CD4-positive, CD25-positive, alpha-beta regulatory T cell (primary cell): ENCODE measurements around the gene TCEAL9. TPM values are rescaled to one million over a fixed set of nuclear protein-coding genes. Genes with fewer than 3 reads are reported as not detected.

Experiments
- ATAC-seq, 2 donors: fragments of 150-1000 bp; cut with Tn5 transposase; one replicate each; pipeline ENCODE4 v1.10.0; 2021; ENCODE audit warnings: low read depth in 2 of 2, moderate number of reproducible peaks in 2 of 2, moderate library complexity in 1 of 2
- DNase-seq, 3 donors: peaks; one replicate each; pipeline versions ENCODE4 v3.0.0 to v3.0.0-alpha.2; 2012 to 2022; ENCODE audit warnings: mixed read lengths in 1 of 3
- H3K27ac ChIP-seq: one replicate; pipeline ENCODE4 v1.7.0; 2013; ENCODE audit warnings: mild to moderate bottlenecking, low read length; ENCODE audit not compliant: insufficient read depth, poor library complexity, severe bottlenecking
- H3K27me3 ChIP-seq: one replicate; pipeline ENCODE4 v1.7.0; 2013; ENCODE audit warnings: low read length; ENCODE audit not compliant: control insufficient read depth, insufficient read depth
- H3K36me3 ChIP-seq: one replicate; pipeline ENCODE4 v1.7.0; 2013; ENCODE audit warnings: mild to moderate bottlenecking, low read length, moderate library complexity; ENCODE audit not compliant: control insufficient read depth, insufficient read depth
- H3K4me1 ChIP-seq: 2 replicates; pipeline ENCODE4 v1.7.0; 2013; ENCODE audit warnings: mild to moderate bottlenecking, low read length; ENCODE audit not compliant: insufficient read depth, control insufficient read depth, poor library complexity, severe bottlenecking
- H3K4me3 ChIP-seq: one replicate; pipeline ENCODE4 v1.7.0; 2013; ENCODE audit warnings: low read depth, mild to moderate bottlenecking, low read length, moderate library complexity
- H3K9me3 ChIP-seq, 2 experiments: 1 replicate in 1 of 2; 2 replicates in 1 of 2; pipeline ENCODE4 v1.7.0; 2013; ENCODE audit warnings: low read length in 2 of 2, mild to moderate bottlenecking in 1 of 2, moderate library complexity in 1 of 2; ENCODE audit not compliant: control insufficient read depth in 2 of 2
- H3K27ac Mint-ChIP-seq, 3 donors: one replicate each; pipeline ENCODE4 v1.8.0; 2020 to 2022; ENCODE audit warnings: mild to moderate bottlenecking in 3 of 3, mixed read lengths in 3 of 3, moderate library complexity in 2 of 3
- H3K27me3 Mint-ChIP-seq: one replicate; pipeline ENCODE4 v1.8.0; 2022; ENCODE audit warnings: mild to moderate bottlenecking, mixed read lengths
- H3K36me3 Mint-ChIP-seq: one replicate; pipeline ENCODE4 v1.8.0; 2020; ENCODE audit warnings: mixed read lengths
- H3K4me1 Mint-ChIP-seq, 4 donors: one replicate each; pipeline ENCODE4 v1.8.0; 2020 to 2022; ENCODE audit warnings: mixed read lengths in 4 of 4, mild to moderate bottlenecking in 1 of 4
- H3K4me3 Mint-ChIP-seq, 4 donors: one replicate each; pipeline ENCODE4 v1.8.0; 2020 to 2022; ENCODE audit warnings: mild to moderate bottlenecking in 4 of 4, mixed read lengths in 4 of 4, moderate library complexity in 3 of 4
- H3K9me3 Mint-ChIP-seq, 7 donors: one replicate each; pipeline ENCODE4 v1.8.0; 2020 to 2022; ENCODE audit warnings: mixed read lengths in 7 of 7, mild to moderate bottlenecking in 3 of 7, moderate library complexity in 2 of 7
- polyA plus RNA-seq, 4 donors: library from polyadenylated mRNA; unstranded; fragments of 300-500 nt; fragmentation: Illumina TruSeq; gene quantifications; one replicate each; pipeline ENCODE4 v1.2.3, GENCODE V29; 2021
- total RNA-seq: library from RNA; stranded (reverse); gene quantifications from one replicate; pipeline ENCODE4 v1.2.3, GENCODE V29; 2022

Gene TCEAL9
- total and polyA plus RNA-seq, 5 donors from 2014 or later = 0.39 to 1.7 (median 1.2) TPM

DNA sequence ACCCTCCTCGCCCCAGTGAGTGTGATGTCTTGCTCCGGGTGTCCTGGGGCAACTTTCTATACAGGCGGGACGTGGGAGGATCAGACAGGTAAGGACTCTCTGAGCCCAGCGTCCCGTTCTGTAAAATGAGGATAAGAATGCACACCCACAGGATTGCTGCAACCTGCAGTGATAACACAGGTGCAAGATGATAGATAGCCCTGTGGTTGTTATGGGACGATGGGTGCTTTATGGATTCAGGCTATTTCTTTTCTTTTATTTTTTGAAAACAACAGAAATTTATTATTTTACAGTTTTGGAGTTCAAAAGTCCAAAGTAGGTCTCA lies 48.7 kb downstream of the TCEAL9 start:
- H3K9me3 ChIP-seq = no peaks in the 10 kb centered on the region
- H3K4me1 Mint-ChIP-seq = peaks cover 0 to 16% (median 10%) of the 10 kb centered on the region in 4 donors
- H3K27ac Mint-ChIP-seq = peak overlapping the region in 2 of 3 donors; percentile 6 to 82
- H3K4me3 Mint-ChIP-seq = peak overlapping the region in 3 of 4 donors; percentile 82 to 83 (median 82)
- DNase-seq = no peak
- H3K9me3 Mint-ChIP-seq = no peaks in the 10 kb centered on the region
- no peaks in the 10 kb centered on the region for H3K36me3 ChIP-seq
- no peak overlapping the region for H3K27ac ChIP-seq
- peaks cover 7% of the 10 kb centered on the region for H3K27me3 Mint-ChIP-seq
- no peak for ATAC-seq
- no peaks in the 10 kb centered on the region for H3K4me1 ChIP-seq
- H3K4me3 ChIP-seq = peak overlapping the region; percentile 43
- no peaks in the 10 kb centered on the region for H3K36me3 Mint-ChIP-seq
- no peaks in the 10 kb centered on the region for H3K27me3 ChIP-seq

DNA sequence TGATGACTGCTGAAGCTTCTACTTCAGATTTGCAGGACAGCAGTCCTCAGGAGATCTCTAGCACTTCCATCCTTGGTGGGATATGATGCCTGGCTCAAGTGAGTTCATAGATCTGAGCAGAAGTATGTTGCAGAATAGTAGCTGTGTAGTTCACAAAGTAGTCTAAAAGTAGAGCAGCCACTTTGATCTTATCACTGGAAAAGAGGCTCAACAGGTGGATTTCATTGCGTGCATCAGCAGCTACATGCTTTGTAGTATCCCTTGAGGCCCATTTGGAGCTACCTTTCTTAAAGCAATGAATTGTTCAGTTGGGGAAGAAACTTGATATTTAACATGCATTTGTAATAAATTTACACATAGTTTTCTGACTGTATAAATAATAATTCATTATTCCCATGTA lies 50.0 kb downstream of the TCEAL9 start:
- Histone ChIP-seq H3K27me3 (no peaks in the 10 kb centered on the region), H3K4me1 (no peaks in the 10 kb centered on the region), H3K4me3 (no peak overlapping the region), H3K9me3 (no peaks in the 10 kb centered on the region), H3K36me3 (no peaks in the 10 kb centered on the region), H3K27ac (no peak overlapping the region)
- DNase-seq = no peak
- H3K9me3 Mint-ChIP-seq = no peaks in the 10 kb centered on the region
- H3K27ac Mint-ChIP-seq = no peak overlapping the region
- peak overlapping the region in 1 of 4 donors; percentile 2 for H3K4me3 Mint-ChIP-seq
- H3K27me3 Mint-ChIP-seq = peaks cover 7% of the 10 kb centered on the region
- H3K36me3 Mint-ChIP-seq = no peaks in the 10 kb centered on the region
- no peak for ATAC-seq
- H3K4me1 Mint-ChIP-seq = peaks cover 0 to 16% (median 10%) of the 10 kb centered on the region in 4 donors

DNA sequence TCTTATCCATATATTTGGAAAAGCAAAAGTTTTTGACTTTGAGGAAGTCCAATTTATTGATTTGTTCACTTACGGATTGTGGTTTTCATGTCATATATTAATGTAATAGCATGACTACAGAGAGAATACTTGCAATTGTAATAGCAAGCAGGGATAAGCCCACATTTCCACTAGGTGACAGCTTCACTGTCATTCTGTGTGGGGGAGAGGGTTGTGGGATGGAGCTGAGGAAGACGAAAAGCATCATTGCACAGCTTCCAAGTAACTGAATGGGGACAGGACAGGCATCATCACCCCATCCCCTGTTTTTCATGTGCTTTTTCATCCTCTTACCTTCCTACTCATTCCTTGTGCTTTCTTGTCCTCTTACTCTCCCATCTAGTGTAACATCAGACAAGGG lies 51.5 kb downstream of the TCEAL9 start:
- Histone ChIP-seq H3K4me1 (no peaks in the 10 kb centered on the region), H3K36me3 (no peaks in the 10 kb centered on the region), H3K27me3 (no peaks in the 10 kb centered on the region), H3K4me3 (no peak overlapping the region), H3K9me3 (no peaks in the 10 kb centered on the region), H3K27ac (no peak overlapping the region)
- no peak overlapping the region for H3K27ac Mint-ChIP-seq
- ATAC-seq (no peak), DNase-seq (no peak)
- H3K4me3 Mint-ChIP-seq = no peak overlapping the region
- no peaks in the 10 kb centered on the region for H3K9me3 Mint-ChIP-seq
- H3K36me3 Mint-ChIP-seq = no peaks in the 10 kb centered on the region
- H3K27me3 Mint-ChIP-seq = no peaks in the 10 kb centered on the region
- H3K4me1 Mint-ChIP-seq = peaks cover 0 to 16% (median 10%) of the 10 kb centered on the region in 4 donors

Other genes with a start within 250 kb of the TCEAL9 start
- 32.0 TPM for gene BEX4, start 141.4 kb upstream of the TCEAL9 start, total RNA-seq
- 10 to 100 TPM; 62.9 to 77.0 (median 71.2) TPM for gene BEX4, start 141.4 kb upstream of the TCEAL9 start, polyA plus RNA-seq
- gene TCEAL8, start 101.4 kb upstream of the TCEAL9 start, total RNA-seq = 16.8 TPM
- 10 to 100 TPM; 84.4 to 98.7 (median 96.3) TPM for gene TCEAL8, start 101.4 kb upstream of the TCEAL9 start, polyA plus RNA-seq
- gene TCEAL5, start 79.8 kb upstream of the TCEAL9 start, total RNA-seq = not detected
- gene TCEAL5, start 79.8 kb upstream of the TCEAL9 start, polyA plus RNA-seq = not detected
- 25.7 TPM for gene BEX2, start 45.5 kb upstream of the TCEAL9 start, total RNA-seq
- 10 to 100 TPM; 48.8 to 93.7 (median 67.8) TPM for gene BEX2, start 45.5 kb upstream of the TCEAL9 start, polyA plus RNA-seq
- not detected for gene TCEAL7, start 26.3 kb upstream of the TCEAL9 start, total RNA-seq
- gene TCEAL7, start 26.3 kb upstream of the TCEAL9 start, polyA plus RNA-seq = under 1 TPM in 1 of 4 donors, not detected in 3; 0.20 TPM
- 29.2 TPM for gene BEX3, start 20.0 kb downstream of the TCEAL9 start, total RNA-seq
- 100 to 1,000 TPM; 115 to 166 (median 150) TPM for gene BEX3, start 20.0 kb downstream of the TCEAL9 start, polyA plus RNA-seq
- gene RAB40A, start 163.0 kb downstream of the TCEAL9 start, total RNA-seq = not detected
- gene RAB40A, start 163.0 kb downstream of the TCEAL9 start, polyA plus RNA-seq = under 1 TPM in 2 of 4 donors, not detected in 2; 0.07 to 0.10 TPM
- 12.0 TPM for gene TCEAL4, start 229.0 kb downstream of the TCEAL9 start, total RNA-seq
- gene TCEAL4, start 229.0 kb downstream of the TCEAL9 start, polyA plus RNA-seq = 10 to 100 TPM; 17.5 to 35.1 (median 27.8) TPM